Measurements from ENCODE around the gene CLDN19. TPM values are rescaled to one million over a fixed set of nuclear protein-coding genes. Genes with fewer than 3 reads are reported as not detected.
"Not testable (repeated sequence)": the region's sequence is repeated elsewhere in the genome, so short reads cannot be mapped to it uniquely, and the experiment has no call there.

CLDN19 gene
- total RNA-seq, 1 donor from 2014 or later, result not detected

GRCh38 chr1:42740851-42741580, 980 bp upstream of the CLDN19 start:
- FAIRE-seq, result no peak
- no peak for DNase-seq (ENCODE audit: low spot score in 2 of 2)

- FAIRE-seq (no peak), DNase-seq (ENCODE audit: low spot score in 2 of 2) (no peak)
Observed at GRCh38 chr1:42738678-42739226, 1.3 kb downstream of the CLDN19 start.

- DNase-seq (ENCODE audit: low spot score in 2 of 2) (no peak), FAIRE-seq (no peak)
Observed at GRCh38 chr1:42737986-42738677, 1.9 kb downstream of the CLDN19 start.

- no peak for DNase-seq (ENCODE audit: low spot score in 2 of 2)
- FAIRE-seq, result no peak
Observed at GRCh38 chr1:42737257-42737656, 2.8 kb downstream of the CLDN19 start.

- no peak for DNase-seq (ENCODE audit: low spot score in 2 of 2)
- FAIRE-seq, result no peak
Observed at GRCh38 chr1:42736571-42737200, 3.4 kb downstream of the CLDN19 start.

GRCh38 chr1:42736152-42736551, 3.9 kb downstream of the CLDN19 start:
- no peak for DNase-seq (ENCODE audit: low spot score in 2 of 2)
- FAIRE-seq, result no peak

- no peak for FAIRE-seq
- no peak for DNase-seq (ENCODE audit: low spot score in 2 of 2)
Observed at GRCh38 chr1:42735477-42736105, 4.4 kb downstream of the CLDN19 start.

- FAIRE-seq, result no peak
- DNase-seq (ENCODE audit: low spot score in 2 of 2), result no peak
Observed at GRCh38 chr1:42735056-42735455, 5.0 kb downstream of the CLDN19 start.

GRCh38 chr1:42734201-42735035, 5.6 kb downstream of the CLDN19 start:
- FAIRE-seq (no peak), DNase-seq (ENCODE audit: low spot score in 2 of 2) (no peak)

- DNase-seq (ENCODE audit: low spot score in 2 of 2) (no peak), FAIRE-seq (no peak)
Observed at GRCh38 chr1:42733415-42734200, 6.4 kb downstream of the CLDN19 start.

- DNase-seq (ENCODE audit: low spot score in 2 of 2), result no peak
- no peak for FAIRE-seq
Observed at GRCh38 chr1:42732126-42732680, 7.8 kb downstream of the CLDN19 start.

- FAIRE-seq, result no peak
- DNase-seq (ENCODE audit: low spot score in 2 of 2), result no peak
Observed at GRCh38 chr1:42731585-42731984, 8.5 kb downstream of the CLDN19 start.

GRCh38 chr1:42730988-42731387, 9.0 kb downstream of the CLDN19 start:
- FAIRE-seq, result no peak
- no peak for DNase-seq (ENCODE audit: low spot score in 2 of 2)

- DNase-seq (ENCODE audit: low spot score in 2 of 2) (no peak), FAIRE-seq (no peak)
Observed at GRCh38 chr1:42730002-42730401, 10.0 kb downstream of the CLDN19 start.

GRCh38 chr1:42725820-42726219, 14.2 kb downstream of the CLDN19 start:
- peak; percentile 54 for FAIRE-seq
- DNase-seq (ENCODE audit: low spot score in 2 of 2), result not testable (repeated sequence)

GRCh38 chr1:42723511-42723910, 16.5 kb downstream of the CLDN19 start:
- no peak for FAIRE-seq
- DNase-seq (ENCODE audit: low spot score in 2 of 2), result no peak

- FAIRE-seq; DNase-seq (ENCODE audit: low spot score in 2 of 2): not testable (repeated sequence)
Observed at GRCh38 chr1:42722403-42722802, 17.6 kb downstream of the CLDN19 start.

GRCh38 chr1:42721926-42722325, 18.1 kb downstream of the CLDN19 start:
- FAIRE-seq (no peak), DNase-seq (ENCODE audit: low spot score in 2 of 2) (no peak)

- DNase-seq (ENCODE audit: low spot score in 2 of 2), result no peak
- FAIRE-seq, result no peak
Observed at GRCh38 chr1:42720868-42721267, 19.2 kb downstream of the CLDN19 start.

Measured in frontal cortex (tissue), 4 donors.